ENCODE data around the gene DLEC1. TPM values are rescaled to one million over a fixed set of nuclear protein-coding genes. Genes with fewer than 3 reads are reported as not detected.

Gene DLEC1
- total RNA-seq, 1 donor from 2014 or later, result not detected

- H3K4me3 ChIP-seq (ENCODE audit: low read depth, low read length), result no peak overlapping the region
- no peak for DNase-seq (ENCODE audit: low read depth)
- TF ChIP-seq, protein P1, sequence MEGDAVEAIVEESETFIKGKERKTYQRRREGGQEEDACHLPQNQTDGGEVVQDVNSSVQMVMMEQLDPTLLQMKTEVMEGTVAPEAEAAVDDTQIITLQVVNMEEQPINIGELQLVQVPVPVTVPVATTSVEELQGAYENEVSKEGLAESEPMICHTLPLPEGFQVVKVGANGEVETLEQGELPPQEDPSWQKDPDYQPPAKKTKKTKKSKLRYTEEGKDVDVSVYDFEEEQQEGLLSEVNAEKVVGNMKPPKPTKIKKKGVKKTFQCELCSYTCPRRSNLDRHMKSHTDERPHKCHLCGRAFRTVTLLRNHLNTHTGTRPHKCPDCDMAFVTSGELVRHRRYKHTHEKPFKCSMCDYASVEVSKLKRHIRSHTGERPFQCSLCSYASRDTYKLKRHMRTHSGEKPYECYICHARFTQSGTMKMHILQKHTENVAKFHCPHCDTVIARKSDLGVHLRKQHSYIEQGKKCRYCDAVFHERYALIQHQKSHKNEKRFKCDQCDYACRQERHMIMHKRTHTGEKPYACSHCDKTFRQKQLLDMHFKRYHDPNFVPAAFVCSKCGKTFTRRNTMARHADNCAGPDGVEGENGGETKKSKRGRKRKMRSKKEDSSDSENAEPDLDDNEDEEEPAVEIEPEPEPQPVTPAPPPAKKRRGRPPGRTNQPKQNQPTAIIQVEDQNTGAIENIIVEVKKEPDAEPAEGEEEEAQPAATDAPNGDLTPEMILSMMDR (conservative IDR thresholded peaks at IDR 0.05; ENCODE audit: low read depth, low read length), result no peak
Measured at GRCh38 chr3:37993067-37993455, 45.9 kb upstream of the DLEC1 start.

DNA sequence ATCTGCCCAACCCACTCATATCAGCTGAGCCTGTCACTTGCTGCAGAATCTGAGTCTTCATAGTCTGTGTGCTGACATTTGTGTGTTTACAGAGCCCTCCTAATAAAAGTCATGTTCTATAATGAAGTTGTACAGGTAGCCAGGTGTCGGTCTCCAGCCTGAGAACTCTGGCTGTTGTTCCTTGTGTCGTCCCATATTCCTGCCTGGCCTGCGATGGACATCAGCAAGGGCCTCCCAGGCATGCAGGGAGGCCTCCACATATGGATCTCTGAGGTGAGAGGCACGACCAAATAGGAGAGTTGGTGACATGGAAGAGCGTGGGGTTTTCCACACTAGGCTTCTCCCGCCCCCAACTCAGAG, 45.6 kb upstream of the DLEC1 start:
- peak overlapping the region; percentile 60 for H3K4me3 ChIP-seq (ENCODE audit: low read depth, low read length)
- TF ChIP-seq, protein P1 (conservative IDR thresholded peaks at IDR 0.05; ENCODE audit: low read depth, low read length), result no peak
- DNase-seq (ENCODE audit: low read depth), result no peak

DNA sequence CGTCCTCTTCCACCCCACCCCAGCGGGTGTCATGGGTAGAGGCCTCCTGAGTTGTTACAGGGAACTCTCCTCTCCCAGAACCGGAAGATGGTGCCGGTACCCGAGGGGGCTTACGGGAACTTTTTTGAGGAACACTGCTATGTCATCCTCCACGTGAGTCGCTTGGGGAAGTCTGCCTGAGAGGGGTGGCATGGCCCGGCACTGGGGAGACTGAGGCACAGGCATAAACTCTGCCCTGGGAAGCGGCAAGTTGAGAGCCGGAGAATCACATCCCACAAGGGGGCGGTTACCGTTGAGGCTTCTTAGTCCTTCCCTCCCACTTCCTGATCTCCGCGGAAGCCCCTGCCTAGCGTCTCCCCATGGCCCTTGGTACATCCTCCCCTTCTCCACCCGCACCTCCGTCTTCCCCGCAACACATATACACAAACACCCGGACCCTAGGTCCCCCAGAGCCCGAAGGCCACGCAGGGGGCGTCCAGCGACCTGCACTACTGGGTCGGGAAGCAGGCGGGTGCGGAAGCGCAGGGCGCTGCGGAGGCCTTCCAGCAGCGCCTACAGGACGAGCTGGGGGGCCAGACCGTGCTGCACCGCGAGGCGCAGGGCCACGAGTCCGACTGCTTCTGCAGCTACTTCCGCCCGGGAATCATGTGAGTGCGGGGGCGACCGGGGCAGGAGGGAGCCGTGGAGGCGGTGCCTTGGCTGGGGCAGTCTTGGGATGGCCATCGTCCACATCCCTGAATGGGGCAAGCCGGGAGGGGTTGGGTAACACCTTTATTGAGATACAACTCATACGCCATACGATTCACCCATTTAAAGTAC, 45.0 kb upstream of the DLEC1 start:
- H3K4me3 ChIP-seq (ENCODE audit: low read depth, low read length), result peak overlapping the region; percentile 60
- DNase-seq (ENCODE audit: low read depth), result no peak
- TF ChIP-seq, protein P1 (conservative IDR thresholded peaks at IDR 0.05; ENCODE audit: low read depth, low read length), result peak; percentile 3

DNA sequence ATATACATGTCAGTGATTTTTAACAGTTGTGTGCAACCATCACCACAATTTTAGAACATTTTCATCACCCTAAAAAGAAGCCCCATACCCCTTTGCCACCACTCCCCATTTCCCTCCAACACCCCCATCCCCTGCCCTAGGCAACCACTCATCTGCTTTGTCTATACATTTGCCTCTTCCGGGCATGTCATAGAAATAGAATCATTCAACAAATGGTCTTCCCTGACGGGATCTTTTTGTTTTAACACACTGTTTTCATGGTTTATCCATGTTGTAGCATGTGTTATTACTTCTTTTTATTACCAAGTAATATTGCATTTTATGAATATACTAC, 44.4 kb upstream of the DLEC1 start:
- TF ChIP-seq, protein P1 (conservative IDR thresholded peaks at IDR 0.05; ENCODE audit: low read depth, low read length), result no peak
- peak overlapping the region; percentile 60 for H3K4me3 ChIP-seq (ENCODE audit: low read depth, low read length)
- no peak for DNase-seq (ENCODE audit: low read depth)

- H3K4me3 ChIP-seq (ENCODE audit: low read depth, low read length), result no peak overlapping the region
- TF ChIP-seq, protein P1 (conservative IDR thresholded peaks at IDR 0.05; ENCODE audit: low read depth, low read length), result no peak
- no peak for DNase-seq (ENCODE audit: low read depth)
Measured at GRCh38 chr3:37995652-37996641, 43.1 kb upstream of the DLEC1 start.

GRCh38 chr3:37996785-37997301, 42.2 kb upstream of the DLEC1 start:
- DNase-seq (ENCODE audit: low read depth), result peak; percentile 37
- TF ChIP-seq, protein P1 (conservative IDR thresholded peaks at IDR 0.05; ENCODE audit: low read depth, low read length), result peak; percentile 97
- no peak overlapping the region for H3K4me3 ChIP-seq (ENCODE audit: low read depth, low read length)
